Measurements from ENCODE around the gene FNBP1L.

Gene FNBP1L

DNA sequence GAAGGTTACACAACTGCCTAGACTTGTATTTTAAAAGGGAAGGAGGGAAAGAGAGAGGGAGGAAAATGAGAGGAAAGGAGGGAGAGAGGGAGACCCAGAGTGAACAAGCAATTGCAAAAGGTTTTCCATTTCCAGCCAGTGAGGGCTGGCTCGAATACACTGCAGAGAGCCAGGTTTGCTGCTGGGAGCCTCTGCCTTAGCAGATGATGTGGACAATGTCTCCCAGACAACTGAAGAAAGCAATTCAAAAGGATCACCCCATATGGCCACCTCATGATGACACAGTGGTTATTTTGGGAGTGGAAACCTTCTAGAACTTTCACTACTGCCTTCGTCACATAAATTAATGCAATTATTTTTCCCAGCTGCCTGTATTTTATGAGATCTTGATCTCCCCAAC is 147.3 kb downstream of the FNBP1L start:
- Histone ChIP-seq H2AFZ (ENCODE audit: low read depth, low read length) (no peak overlapping the region), H3K27me3 (ENCODE audit: control insufficient read depth in 1 of 2, insufficient read depth in 1 of 2, low read length in 2 of 2) (no peaks in the 10 kb centered on the region), H2BK12ac (ENCODE audit: low read length in 2 of 2) (no peak overlapping the region), H3K14ac (ENCODE audit: low read length in 2 of 2) (no peak overlapping the region), H3K18ac (ENCODE audit: low read depth in 1 of 2, low read length in 2 of 2) (no peak overlapping the region), H3K4me1 (ENCODE audit: control insufficient read depth, insufficient read depth, low read depth, low read length) (peaks cover 24% of the 10 kb centered on the region), H3K79me1 (replicated peaks; ENCODE audit: low read length, poor library complexity, severe bottlenecking) (peaks cover 21% of the 10 kb centered on the region), H3K36me3 (ENCODE audit: control insufficient read depth in 1 of 2, insufficient read depth in 2 of 2, low read depth in 1 of 2, low read length in 2 of 2) (peaks cover 8 to 23% of the 10 kb centered on the region in 2 experiments), H3K4me2 (ENCODE audit: low read length, poor library complexity, severe bottlenecking) (no peak overlapping the region), H3K27ac (ENCODE audit: low read length, poor library complexity, severe bottlenecking) (no peak overlapping the region), H3K9me3 (ENCODE audit: control insufficient read depth, low read length) (no peaks in the 10 kb centered on the region), H3K4me3 (ENCODE audit: insufficient read depth in 1 of 2, low read depth in 1 of 2, low read length in 2 of 2) (no peak overlapping the region), H2BK120ac (ENCODE audit: low read depth, low read length) (no peak overlapping the region), H2BK15ac (ENCODE audit: low read depth, poor library complexity, severe bottlenecking) (no peak overlapping the region), H2AK5ac (ENCODE audit: low read length, severe bottlenecking) (no peak overlapping the region), H3K23ac (ENCODE audit: low read length in 2 of 2) (no peak overlapping the region), H2BK5ac (ENCODE audit: low read depth, low read length, poor library complexity, severe bottlenecking) (no peak overlapping the region), H3K4ac (ENCODE audit: low read depth in 1 of 2, low read length in 2 of 2) (peak overlapping the region in 1 of 2 experiments; percentile 5), H4K8ac (ENCODE audit: low read length) (no peak overlapping the region), H3K9ac (ENCODE audit: low read length) (peak overlapping the region; percentile 79), H4K91ac (ENCODE audit: low read length) (no peak overlapping the region)
- peak; percentile 72 for DNase-seq
- WGBS = 73% methylated on average over 2 of the region's 2 CpGs

DNA sequence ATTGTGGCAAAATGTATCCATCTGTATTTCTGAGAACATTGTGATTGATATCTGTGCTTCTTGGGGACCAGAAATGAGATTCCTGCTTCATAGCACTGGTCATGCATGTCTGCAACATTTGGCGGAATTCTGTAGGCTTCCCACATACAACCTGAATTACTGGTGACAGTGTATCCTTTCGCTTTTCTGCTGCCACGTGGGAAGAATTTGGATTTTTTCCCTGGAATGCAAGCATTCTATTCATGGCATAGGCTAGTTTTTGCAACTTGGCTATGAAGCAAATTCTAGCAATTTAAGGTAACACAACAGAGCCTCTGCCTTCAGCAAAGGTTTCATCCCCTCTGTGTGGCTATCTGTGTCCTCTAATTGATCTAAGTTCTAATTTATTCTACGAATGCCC is 147.8 kb downstream of the FNBP1L start:
- Histone ChIP-seq H2BK5ac (ENCODE audit: low read depth, low read length, poor library complexity, severe bottlenecking) (no peak overlapping the region), H3K36me3 (ENCODE audit: control insufficient read depth in 1 of 2, insufficient read depth in 2 of 2, low read depth in 1 of 2, low read length in 2 of 2) (peaks cover 11 to 19% of the 10 kb centered on the region in 2 experiments), H3K9ac (ENCODE audit: low read length) (peak overlapping the region; percentile 79), H2AFZ (ENCODE audit: low read depth, low read length) (no peak overlapping the region), H2BK120ac (ENCODE audit: low read depth, low read length) (no peak overlapping the region), H3K27ac (ENCODE audit: low read length, poor library complexity, severe bottlenecking) (no peak overlapping the region), H3K4me1 (ENCODE audit: control insufficient read depth, insufficient read depth, low read depth, low read length) (peaks cover 26% of the 10 kb centered on the region), H2BK15ac (ENCODE audit: low read depth, poor library complexity, severe bottlenecking) (no peak overlapping the region), H3K4ac (ENCODE audit: low read depth in 1 of 2, low read length in 2 of 2) (no peak overlapping the region), H3K79me1 (replicated peaks; ENCODE audit: low read length, poor library complexity, severe bottlenecking) (peaks cover 23% of the 10 kb centered on the region), H3K27me3 (ENCODE audit: control insufficient read depth in 1 of 2, insufficient read depth in 1 of 2, low read length in 2 of 2) (no peaks in the 10 kb centered on the region), H2BK12ac (ENCODE audit: low read length in 2 of 2) (no peak overlapping the region), H3K9me3 (ENCODE audit: control insufficient read depth, low read length) (no peaks in the 10 kb centered on the region), H4K8ac (ENCODE audit: low read length) (no peak overlapping the region), H3K14ac (ENCODE audit: low read length in 2 of 2) (no peak overlapping the region), H2AK5ac (ENCODE audit: low read length, severe bottlenecking) (no peak overlapping the region), H3K18ac (ENCODE audit: low read depth in 1 of 2, low read length in 2 of 2) (no peak overlapping the region), H4K91ac (ENCODE audit: low read length) (no peak overlapping the region), H3K4me2 (ENCODE audit: low read length, poor library complexity, severe bottlenecking) (no peak overlapping the region), H3K23ac (ENCODE audit: low read length in 2 of 2) (peak overlapping the region in 1 of 2 experiments; percentile 37), H3K4me3 (ENCODE audit: insufficient read depth in 1 of 2, low read depth in 1 of 2, low read length in 2 of 2) (no peak overlapping the region)
- DNase-seq = no peak
- 97% methylated on average over 4 of the region's 4 CpGs for WGBS

DNA sequence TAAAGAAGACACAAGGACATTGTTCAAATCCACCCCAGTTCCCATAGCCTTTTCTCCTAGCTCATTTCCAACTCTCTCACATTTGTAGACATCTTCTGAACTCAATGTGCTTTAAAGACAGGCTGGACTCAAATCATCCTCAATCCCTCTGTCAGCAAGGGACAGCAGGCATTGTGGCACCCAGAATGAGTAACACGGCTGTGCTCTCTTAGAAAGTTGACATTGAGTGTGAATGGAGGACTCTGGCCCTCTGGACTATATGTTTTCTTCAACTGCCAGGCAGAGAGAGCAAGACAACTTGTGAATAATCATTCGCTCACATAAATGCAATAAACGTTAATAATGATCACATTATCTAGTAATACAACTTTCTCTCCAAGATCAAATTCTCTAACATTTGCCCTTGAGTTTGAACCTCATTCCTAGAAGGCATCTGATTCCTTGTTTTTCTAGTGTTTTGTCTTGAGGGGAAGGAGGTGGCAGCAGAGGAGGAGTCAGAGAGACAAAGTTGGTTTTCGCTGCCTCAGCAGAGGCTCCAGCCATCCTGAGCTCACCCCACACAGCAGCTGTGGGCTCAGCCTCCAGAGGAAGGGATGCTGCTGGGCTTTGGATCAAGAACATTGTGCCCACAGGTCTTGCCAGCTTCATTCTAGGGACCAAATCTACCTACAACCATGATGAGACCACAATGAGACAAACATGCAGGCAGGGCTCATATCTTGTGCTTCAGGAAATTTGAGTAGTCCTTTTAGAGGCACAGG is 148.6 kb downstream of the FNBP1L start:
- 100% methylated on average over 4 of the region's 4 CpGs for WGBS
- Histone ChIP-seq H3K4ac (ENCODE audit: low read depth in 1 of 2, low read length in 2 of 2) (no peak overlapping the region), H3K4me1 (ENCODE audit: control insufficient read depth, insufficient read depth, low read depth, low read length) (peaks cover 27% of the 10 kb centered on the region)

DNA sequence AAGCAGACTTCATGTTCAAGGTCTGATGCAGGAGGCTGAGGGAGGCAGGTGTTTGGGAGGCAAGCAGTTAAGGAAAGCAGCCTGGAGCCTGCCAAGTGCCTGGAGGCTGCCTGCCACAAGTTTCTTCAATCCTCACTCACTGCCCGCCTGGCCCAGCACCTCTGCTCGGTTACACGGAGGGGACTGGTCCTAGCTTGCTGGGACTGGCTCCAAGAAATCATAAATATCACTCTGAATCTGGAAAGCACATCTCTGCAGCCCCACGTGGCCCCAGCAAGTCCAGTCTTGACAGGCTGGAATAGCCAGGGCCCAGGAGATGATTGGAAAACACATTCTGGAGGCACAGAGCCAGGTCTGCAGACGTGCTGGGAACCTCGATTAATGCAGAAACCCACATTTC is 149.8 kb downstream of the FNBP1L start:
- H2BK12ac ChIP-seq (ENCODE audit: low read length in 2 of 2) = no peak overlapping the region
- WGBS = 81% methylated on average over 6 of the region's 6 CpGs
- H3K14ac ChIP-seq (ENCODE audit: low read length in 2 of 2) = no peak overlapping the region
- H3K4ac ChIP-seq (ENCODE audit: low read depth in 1 of 2, low read length in 2 of 2) = no peak overlapping the region
- no peak overlapping the region for H2BK5ac ChIP-seq (ENCODE audit: low read depth, low read length, poor library complexity, severe bottlenecking)
- H4K91ac ChIP-seq (ENCODE audit: low read length) = no peak overlapping the region
- H2BK120ac ChIP-seq (ENCODE audit: low read depth, low read length) = no peak overlapping the region
- H4K8ac ChIP-seq (ENCODE audit: low read length) = no peak overlapping the region
- H3K4me3 ChIP-seq (ENCODE audit: insufficient read depth in 1 of 2, low read depth in 1 of 2, low read length in 2 of 2) = no peak overlapping the region
- H3K27ac ChIP-seq (ENCODE audit: low read length, poor library complexity, severe bottlenecking) = no peak overlapping the region
- no peak overlapping the region for H3K23ac ChIP-seq (ENCODE audit: low read length in 2 of 2)
- peaks cover 3 to 5% of the 10 kb centered on the region in 2 experiments for H3K36me3 ChIP-seq (ENCODE audit: control insufficient read depth in 1 of 2, insufficient read depth in 2 of 2, low read depth in 1 of 2, low read length in 2 of 2)
- H3K4me1 ChIP-seq (ENCODE audit: control insufficient read depth, insufficient read depth, low read depth, low read length) = peaks cover 15% of the 10 kb centered on the region
- H3K4me2 ChIP-seq (ENCODE audit: low read length, poor library complexity, severe bottlenecking) = no peak overlapping the region
- H2AFZ ChIP-seq (ENCODE audit: low read depth, low read length) = no peak overlapping the region
- peaks cover 28% of the 10 kb centered on the region for H3K79me1 ChIP-seq (replicated peaks; ENCODE audit: low read length, poor library complexity, severe bottlenecking)
- H3K27me3 ChIP-seq (ENCODE audit: control insufficient read depth in 1 of 2, insufficient read depth in 1 of 2, low read length in 2 of 2) = no peaks in the 10 kb centered on the region
- no peaks in the 10 kb centered on the region for H3K9me3 ChIP-seq (ENCODE audit: control insufficient read depth, low read length)
- H2BK15ac ChIP-seq (ENCODE audit: low read depth, poor library complexity, severe bottlenecking) = no peak overlapping the region
- H3K9ac ChIP-seq (ENCODE audit: low read length) = no peak overlapping the region
- peak overlapping the region in 1 of 2 experiments; percentile 11 for H3K18ac ChIP-seq (ENCODE audit: low read depth in 1 of 2, low read length in 2 of 2)
- DNase-seq = no peak
- no peak overlapping the region for H2AK5ac ChIP-seq (ENCODE audit: low read length, severe bottlenecking)

More for the DNA sequence above, 148.6 kb downstream of the FNBP1L start:
- Histone ChIP-seq H3K18ac (ENCODE audit: low read depth in 1 of 2, low read length in 2 of 2) (no peak overlapping the region), H3K14ac (ENCODE audit: low read length in 2 of 2) (no peak overlapping the region), H3K27ac (ENCODE audit: low read length, poor library complexity, severe bottlenecking) (no peak overlapping the region), H3K27me3 (ENCODE audit: control insufficient read depth in 1 of 2, insufficient read depth in 1 of 2, low read length in 2 of 2) (no peaks in the 10 kb centered on the region), H2BK5ac (ENCODE audit: low read depth, low read length, poor library complexity, severe bottlenecking) (no peak overlapping the region), H4K8ac (ENCODE audit: low read length) (no peak overlapping the region), H2BK12ac (ENCODE audit: low read length in 2 of 2) (no peak overlapping the region), H2BK120ac (ENCODE audit: low read depth, low read length) (no peak overlapping the region), H3K9ac (ENCODE audit: low read length) (peak overlapping the region; percentile 79), H3K4me3 (ENCODE audit: insufficient read depth in 1 of 2, low read depth in 1 of 2, low read length in 2 of 2) (no peak overlapping the region), H3K4me2 (ENCODE audit: low read length, poor library complexity, severe bottlenecking) (no peak overlapping the region), H3K79me1 (replicated peaks; ENCODE audit: low read length, poor library complexity, severe bottlenecking) (peaks cover 25% of the 10 kb centered on the region), H3K9me3 (ENCODE audit: control insufficient read depth, low read length) (no peaks in the 10 kb centered on the region), H3K23ac (ENCODE audit: low read length in 2 of 2) (no peak overlapping the region), H2AK5ac (ENCODE audit: low read length, severe bottlenecking) (no peak overlapping the region), H3K36me3 (ENCODE audit: control insufficient read depth in 1 of 2, insufficient read depth in 2 of 2, low read depth in 1 of 2, low read length in 2 of 2) (peaks cover 12 to 15% of the 10 kb centered on the region in 2 experiments), H2BK15ac (ENCODE audit: low read depth, poor library complexity, severe bottlenecking) (no peak overlapping the region), H2AFZ (ENCODE audit: low read depth, low read length) (no peak overlapping the region), H4K91ac (ENCODE audit: low read length) (no peak overlapping the region)
- DNase-seq = no peak
